GM03348 (cell line): ENCODE data around the gene SFRP5.

Experiments used
- DNase-seq: peaks from one replicate; pipeline ENCODE4 v3.0.0; 2012; ENCODE audit warnings: low spot score

SFRP5 gene

GRCh38 chr10:97785231-97785630, 13.4 kb upstream of the SFRP5 start:
- no peak for DNase-seq

GRCh38 chr10:97784200-97784810, 12.5 kb upstream of the SFRP5 start:
- no peak for DNase-seq

GRCh38 chr10:97782455-97783228, 10.8 kb upstream of the SFRP5 start:
- no peak for DNase-seq

- no peak for DNase-seq
These were observed 10.0 kb upstream of the SFRP5 start for GRCh38 chr10:97781618-97782331.

- no peak for DNase-seq
These were observed 9.2 kb upstream of the SFRP5 start for GRCh38 chr10:97780841-97781617.

GRCh38 chr10:97779975-97780374, 8.2 kb upstream of the SFRP5 start:
- no peak for DNase-seq

- no peak for DNase-seq
These were observed 7.7 kb upstream of the SFRP5 start for GRCh38 chr10:97779492-97779891.

GRCh38 chr10:97778452-97779302, 6.9 kb upstream of the SFRP5 start:
- no peak for DNase-seq

GRCh38 chr10:97777143-97777542, 5.3 kb upstream of the SFRP5 start:
- DNase-seq = no peak

- DNase-seq = no peak
These were observed 3.1 kb upstream of the SFRP5 start for GRCh38 chr10:97774811-97775294.

GRCh38 chr10:97773096-97773495, 1.3 kb upstream of the SFRP5 start:
- no peak for DNase-seq

- DNase-seq = peak; percentile 53
These were observed 526 bp downstream of the SFRP5 start for GRCh38 chr10:97771055-97771891.

GRCh38 chr10:97770255-97770654, 1.5 kb downstream of the SFRP5 start:
- no peak for DNase-seq

GRCh38 chr10:97768322-97769315, 3.2 kb downstream of the SFRP5 start:
- no peak for DNase-seq

GRCh38 chr10:97766996-97767924, 4.5 kb downstream of the SFRP5 start:
- DNase-seq = no peak

GRCh38 chr10:97766106-97766810, 5.5 kb downstream of the SFRP5 start:
- DNase-seq = no peak

GRCh38 chr10:97765201-97765600, 6.6 kb downstream of the SFRP5 start:
- DNase-seq = no peak
